SU-DHL-6 (cell line): ENCODE measurements around the gene BRD3OS.

Source experiments
- H2AFZ ChIP-seq: fragments of 200-600 bp; sonication (generic); 2 replicates; pipeline ENCODE4 v1.6.1; 2014; ENCODE audit warnings: low read depth, mild to moderate bottlenecking, moderate library complexity, mixed read lengths, antibody characterized with exemption, low read length; ENCODE audit not compliant: severe bottlenecking
- H3F3A ChIP-seq: fragments of 200-600 bp; shearing (Covaris generic); 2 replicates; pipeline ENCODE4 v1.6.0; 2016; ENCODE audit warnings: antibody characterized with exemption, mild to moderate bottlenecking; ENCODE audit not compliant: insufficient read depth
- H3K27ac ChIP-seq: fragments of 200-600 bp; sonication (generic); 2 replicates; pipeline ENCODE4 v1.5.1; 2016; ENCODE audit warnings: low read depth, mild to moderate bottlenecking, low read length, moderate library complexity, mixed read lengths
- H3K27me3 ChIP-seq: fragments of 200-600 bp; sonication (generic), shearing (Covaris generic); 2 replicates; pipeline ENCODE4 v1.6.0; 2014; ENCODE audit warnings: mild to moderate bottlenecking, low read length
- H3K36me3 ChIP-seq: fragments of 200-600 bp; sonication (generic); 2 replicates; pipeline ENCODE4 v1.6.1; 2014; ENCODE audit warnings: mild to moderate bottlenecking, low read length, mixed read lengths
- H3K4me2 ChIP-seq: fragments of 300-600, 200-600 bp; shearing (Covaris generic), sonication (generic); 2 replicates; pipeline ENCODE4 v1.6.0; 2014; ENCODE audit warnings: low read length, low read depth, mild to moderate bottlenecking; ENCODE audit not compliant: poor library complexity, severe bottlenecking
- H3K4me3 ChIP-seq: fragments of 200-600 bp; sonication (generic); 2 replicates; pipeline ENCODE4 v1.5.1; 2014; ENCODE audit warnings: antibody characterized with exemption, low read length, mild to moderate bottlenecking, mixed read lengths; ENCODE audit not compliant: insufficient read depth, poor library complexity, severe bottlenecking
- H3K79me2 ChIP-seq: fragments of 200-600 bp; sonication (generic); 2 replicates; pipeline ENCODE4 v1.6.1; 2014; ENCODE audit warnings: mild to moderate bottlenecking, low read length, moderate library complexity; ENCODE audit not compliant: insufficient read depth
- H3K9ac ChIP-seq: fragments of 200-600 bp; sonication (generic); 2 replicates; pipeline ENCODE4 v1.7.0; 2014; ENCODE audit warnings: mild to moderate bottlenecking, low read length
- H3K9me2 ChIP-seq: fragments of 200-600 bp; sonication (generic); replicated peaks from 2 replicates; pipeline ENCODE4 v1.6.1; 2014; ENCODE audit warnings: low read length; ENCODE audit not compliant: insufficient read depth
- H3K9me3 ChIP-seq: fragments of 200-600 bp; sonication (generic); 2 replicates; pipeline ENCODE4 v1.6.1; 2014; ENCODE audit warnings: low read length, mixed read lengths; ENCODE audit not compliant: insufficient read depth
- H4K20me1 ChIP-seq: fragments of 200-600 bp; sonication (generic); 2 replicates; pipeline ENCODE4 v1.6.1; 2014; ENCODE audit warnings: low read depth, mild to moderate bottlenecking, antibody characterized with exemption, low read length, moderate library complexity, mixed read lengths
- EZH2phosphoT487 ChIP-seq: fragments of 200-600 bp; sonication (generic), shearing (Covaris generic); conservative IDR thresholded peaks from 2 replicates; pipeline ENCODE4 v1.6.1; 2018; ENCODE audit warnings: mild to moderate bottlenecking, antibody characterized with exemption, low read length, moderate library complexity, mixed read lengths
- TF ChIP-seq, protein P1 (sequence below): fragments of 200-600 bp; sonication (generic); IDR thresholded peaks from one replicate; pipeline ENCODE4 v1.5.1; 2017; ENCODE audit warnings: antibody characterized with exemption, mild to moderate bottlenecking, low read length, moderate library complexity; ENCODE audit not compliant: insufficient read depth, poor library complexity, severe bottlenecking

The BRD3OS gene

DNA sequence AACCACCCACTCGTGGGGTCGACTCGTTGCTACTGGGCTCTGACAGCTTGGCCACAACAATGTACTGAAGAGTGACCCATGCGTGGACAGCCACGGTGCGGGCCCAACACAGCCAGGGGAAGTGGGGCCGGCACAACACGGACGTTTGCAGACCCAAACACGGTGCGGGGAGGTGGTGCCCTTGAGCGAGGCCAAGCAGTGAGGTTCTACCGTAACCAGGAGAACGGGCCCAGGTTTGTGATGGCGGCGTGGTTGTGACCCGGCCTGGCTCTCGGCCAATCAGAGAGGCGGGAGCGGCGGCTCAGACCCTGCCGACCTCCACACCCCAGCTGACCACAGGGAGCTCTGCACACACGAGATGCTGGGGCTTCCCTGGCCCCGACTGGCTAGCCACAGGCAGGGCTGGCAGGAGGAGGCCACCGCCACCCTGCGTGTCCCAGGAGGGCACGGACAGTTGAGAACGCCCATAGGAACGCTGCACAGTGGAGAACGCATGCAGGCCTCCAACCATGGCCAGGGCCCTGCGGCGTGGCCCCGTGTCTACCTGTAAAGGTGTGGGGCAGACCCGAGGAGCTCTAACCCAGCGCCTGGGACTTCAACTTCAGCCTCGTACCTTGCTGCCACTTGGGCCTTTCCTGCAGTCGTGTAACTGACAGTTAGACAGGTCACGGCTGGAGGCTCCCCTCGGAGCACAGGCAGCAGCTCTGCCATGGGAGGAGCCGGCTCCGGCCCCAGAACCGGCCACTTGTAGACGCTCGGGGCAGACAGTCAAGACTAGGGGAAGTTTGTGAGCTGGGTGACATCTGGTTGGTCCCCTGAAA is 28.9 kb downstream of the BRD3OS start:
- Histone ChIP-seq H3K9ac (no peak overlapping the region), H4K20me1 (peaks cover 6% of the 10 kb centered on the region), H2AFZ (no peak overlapping the region), H3K79me2 (no peaks in the 10 kb centered on the region), H3K36me3 (no peaks in the 10 kb centered on the region), H3K4me2 (no peak overlapping the region), H3K9me2 (no peaks in the 10 kb centered on the region), H3K27ac (no peak overlapping the region), H3K4me3 (no peak overlapping the region), H3K9me3 (no peaks in the 10 kb centered on the region), H3K27me3 (no peaks in the 10 kb centered on the region), H3F3A (no peaks in the 10 kb centered on the region)
- TF ChIP-seq, protein P1, sequence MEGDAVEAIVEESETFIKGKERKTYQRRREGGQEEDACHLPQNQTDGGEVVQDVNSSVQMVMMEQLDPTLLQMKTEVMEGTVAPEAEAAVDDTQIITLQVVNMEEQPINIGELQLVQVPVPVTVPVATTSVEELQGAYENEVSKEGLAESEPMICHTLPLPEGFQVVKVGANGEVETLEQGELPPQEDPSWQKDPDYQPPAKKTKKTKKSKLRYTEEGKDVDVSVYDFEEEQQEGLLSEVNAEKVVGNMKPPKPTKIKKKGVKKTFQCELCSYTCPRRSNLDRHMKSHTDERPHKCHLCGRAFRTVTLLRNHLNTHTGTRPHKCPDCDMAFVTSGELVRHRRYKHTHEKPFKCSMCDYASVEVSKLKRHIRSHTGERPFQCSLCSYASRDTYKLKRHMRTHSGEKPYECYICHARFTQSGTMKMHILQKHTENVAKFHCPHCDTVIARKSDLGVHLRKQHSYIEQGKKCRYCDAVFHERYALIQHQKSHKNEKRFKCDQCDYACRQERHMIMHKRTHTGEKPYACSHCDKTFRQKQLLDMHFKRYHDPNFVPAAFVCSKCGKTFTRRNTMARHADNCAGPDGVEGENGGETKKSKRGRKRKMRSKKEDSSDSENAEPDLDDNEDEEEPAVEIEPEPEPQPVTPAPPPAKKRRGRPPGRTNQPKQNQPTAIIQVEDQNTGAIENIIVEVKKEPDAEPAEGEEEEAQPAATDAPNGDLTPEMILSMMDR = no peak
- no peak for TF ChIP-seq EZH2phosphoT487

DNA sequence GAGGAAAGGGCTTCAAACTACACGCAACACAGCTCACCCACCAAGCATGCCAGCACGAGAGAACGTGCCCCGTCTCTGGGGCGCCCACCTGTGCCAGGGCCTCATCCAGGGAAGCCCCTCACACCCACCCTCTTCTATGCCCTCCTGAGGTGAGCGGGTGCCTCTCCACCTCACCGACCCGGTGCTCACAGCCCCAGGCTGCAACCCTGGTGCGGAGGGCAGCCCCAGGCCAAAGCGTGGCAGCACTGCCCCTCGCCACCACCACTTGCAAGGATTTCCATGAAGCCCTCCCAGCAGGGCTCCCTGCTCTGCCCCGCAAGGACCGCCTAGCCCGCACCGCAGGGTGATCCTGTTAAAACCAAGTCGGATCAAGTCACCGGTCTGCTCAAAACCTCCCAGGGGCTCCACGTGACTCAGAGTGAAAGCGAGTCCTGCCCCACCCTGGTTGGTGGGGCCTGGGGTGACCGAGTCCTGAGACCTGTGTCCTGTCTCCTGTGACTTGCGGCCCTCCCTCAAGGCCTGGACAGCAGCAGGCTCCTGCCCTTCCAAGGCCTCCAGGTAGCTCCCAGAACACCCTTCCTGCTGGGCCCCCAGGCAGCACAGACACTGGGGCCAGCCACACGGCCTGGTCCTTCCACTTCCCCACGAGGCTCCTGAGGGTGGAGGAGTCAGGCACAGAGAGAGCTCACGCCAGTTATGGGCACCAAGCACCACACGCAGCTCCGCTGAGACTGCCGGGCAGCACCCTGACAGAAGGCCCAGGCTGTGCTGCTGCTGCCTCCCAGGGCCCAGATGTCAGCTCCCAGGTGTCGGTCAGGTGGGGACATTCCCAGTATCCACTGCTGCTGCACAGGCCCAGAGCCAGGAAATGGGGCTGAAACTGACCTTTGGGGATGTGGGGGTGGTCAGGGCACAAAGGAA is 29.9 kb downstream of the BRD3OS start:
- H3K27me3 ChIP-seq = no peaks in the 10 kb centered on the region
- H3K27ac ChIP-seq = no peak overlapping the region
- no peak overlapping the region for H3K9ac ChIP-seq
- TF ChIP-seq, protein P1 = no peak
- TF ChIP-seq EZH2phosphoT487 = no peak
- H3K9me3 ChIP-seq = no peaks in the 10 kb centered on the region
- no peak overlapping the region for H3K4me2 ChIP-seq
- no peak overlapping the region for H2AFZ ChIP-seq
- no peaks in the 10 kb centered on the region for H3K9me2 ChIP-seq
- H3K79me2 ChIP-seq = no peaks in the 10 kb centered on the region
- peaks cover 6% of the 10 kb centered on the region for H4K20me1 ChIP-seq
- no peak overlapping the region for H3K4me3 ChIP-seq
- H3F3A ChIP-seq = no peaks in the 10 kb centered on the region
- H3K36me3 ChIP-seq = no peaks in the 10 kb centered on the region

DNA sequence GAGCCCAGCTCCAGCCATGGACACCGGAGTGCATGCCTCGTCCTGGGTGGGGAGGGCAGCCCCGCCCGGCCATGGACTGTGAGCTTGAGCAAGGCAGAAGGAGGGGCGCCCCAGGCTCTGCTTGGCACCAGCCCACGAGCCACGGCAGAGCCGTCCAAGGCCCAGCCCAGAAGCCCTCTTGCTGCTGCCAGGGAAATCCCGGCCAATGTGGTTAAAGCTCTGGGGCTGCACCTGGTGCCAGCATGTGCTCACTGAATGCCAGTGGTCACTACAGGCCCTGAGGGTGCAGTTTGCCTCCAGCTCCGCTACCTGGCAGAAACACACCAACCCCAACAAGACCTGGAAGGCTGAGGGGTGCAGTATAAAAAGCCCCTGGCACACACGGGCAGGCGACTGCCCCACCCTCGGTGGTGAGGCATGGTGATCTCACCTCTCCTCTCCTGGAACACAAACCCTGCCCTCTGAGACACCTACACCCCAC is 30.7 kb downstream of the BRD3OS start:
- TF ChIP-seq, protein P1 = no peak
- no peak for TF ChIP-seq EZH2phosphoT487
- Histone ChIP-seq H3K79me2 (no peaks in the 10 kb centered on the region), H4K20me1 (peaks cover 6% of the 10 kb centered on the region), H3K36me3 (no peaks in the 10 kb centered on the region), H3K9me2 (no peaks in the 10 kb centered on the region), H3K9ac (no peak overlapping the region), H2AFZ (no peak overlapping the region), H3K9me3 (no peaks in the 10 kb centered on the region), H3K4me3 (no peak overlapping the region), H3K27ac (no peak overlapping the region), H3K4me2 (no peak overlapping the region), H3F3A (no peaks in the 10 kb centered on the region), H3K27me3 (no peaks in the 10 kb centered on the region)
